SK-N-SH (cell line): ENCODE measurements around the gene OSBPL7. TPM values are rescaled to one million over a fixed set of nuclear protein-coding genes. Genes with fewer than 3 reads are reported as not detected.

Experiments
- CTCF ChIA-PET: fragments of 300-600, 350-600 bp; formaldehyde crosslinking; extraction: SDS; loops from one replicate; lab custom pipeline; 2021; lab: Yijun Ruan, JAX
- POLR2A ChIA-PET: fragments of 350-600 bp; sonication (Branson Sonifier 250); formaldehyde crosslinking; extraction: SDS; loops from one replicate; lab custom pipeline; 2020; ENCODE audit warnings: antibody characterized with exemption, inconsistent platforms; lab: Yijun Ruan, JAX
- DNase-seq: peaks from one replicate; pipeline ENCODE4 v3.0.0; 2012
- H2AFZ ChIP-seq: fragments of 200-600 bp; sonication (generic); 2 replicates; pipeline ENCODE4 v1.8.1; 2016; ENCODE audit warnings: antibody characterized with exemption, mild to moderate bottlenecking, low read depth
- H3F3A ChIP-seq: fragments of 200-600 bp; sonication (generic); replicated peaks from 2 replicates; pipeline ENCODE3; 2016; ENCODE audit warnings: antibody characterized with exemption, mild to moderate bottlenecking; ENCODE audit not compliant: insufficient read depth
- H3K27ac ChIP-seq, 2 experiments: fragments of 200-500 bp in 1 of 2; fragments of 200-600 bp in 1 of 2; sonication (Bioruptor generic) in 1 of 2; sonication (generic), shearing (Covaris generic) in 1 of 2; 2 replicates each; pipeline versions ENCODE4 v1.5.1 to v1.6.1; 2014 to 2016; ENCODE audit warnings: low read depth in 2 of 2, inconsistent platforms in 1 of 2, low read length in 1 of 2, mild to moderate bottlenecking in 1 of 2, mixed read lengths in 1 of 2
- H3K27me3 ChIP-seq: fragments of 200-600 bp; sonication (generic), shearing (Covaris generic); 2 replicates; pipeline ENCODE4 v1.6.1; 2016; ENCODE audit warnings: mixed run types; ENCODE audit not compliant: insufficient read depth
- H3K36me3 ChIP-seq, 2 experiments: fragments of 200-500 bp in 1 of 2; fragments of 200-600 bp in 1 of 2; sonication (Bioruptor generic) in 1 of 2; sonication (generic) in 1 of 2; replicated peaks in 1 of 2; 2 replicates each; pipeline versions ENCODE3 to v1.5.1; 2014 to 2016; ENCODE audit warnings: low read length in 1 of 2, mild to moderate bottlenecking in 1 of 2; ENCODE audit not compliant: insufficient read depth in 2 of 2, control insufficient read depth in 1 of 2
- H3K4me1 ChIP-seq, 2 experiments: fragments of 200-500 bp in 1 of 2; fragments of 200-600 bp in 1 of 2; sonication (Bioruptor generic) in 1 of 2; sonication (generic), shearing (Covaris generic) in 1 of 2; 2 replicates each; pipeline versions ENCODE4 v1.5.1 to v1.6.1; 2014 to 2016; ENCODE audit warnings: low read depth in 1 of 2, low read length in 1 of 2, mixed run types in 1 of 2; ENCODE audit not compliant: insufficient read depth in 2 of 2, control insufficient read depth in 1 of 2
- H3K4me2 ChIP-seq: fragments of 200-600 bp; sonication (generic), shearing (Covaris generic); 2 replicates; pipeline ENCODE4 v1.6.1; 2017; ENCODE audit warnings: mixed run types
- H3K4me3 ChIP-seq, 2 experiments: fragments of 200-500 bp in 1 of 2; fragments of 200-600 bp in 1 of 2; sonication (Bioruptor generic) in 1 of 2; sonication (generic), shearing (Covaris generic) in 1 of 2; 2 replicates each; pipeline versions ENCODE4 v1.5.1 to v1.8.1; 2014 to 2016; ENCODE audit warnings: low read depth in 2 of 2, inconsistent platforms in 1 of 2, low read length in 1 of 2, mild to moderate bottlenecking in 1 of 2, mixed read lengths in 1 of 2, moderate library complexity in 1 of 2
- H3K79me2 ChIP-seq: fragments of 200-600 bp; sonication (generic); 2 replicates; pipeline ENCODE4 v1.8.1; 2017; ENCODE audit warnings: mild to moderate bottlenecking; ENCODE audit not compliant: insufficient read depth
- H3K9ac ChIP-seq: fragments of 200-600 bp; sonication (generic); 2 replicates; pipeline ENCODE4 v1.6.1; 2017; ENCODE audit warnings: mixed run types
- H3K9me2 ChIP-seq: fragments of 200-600 bp; sonication (generic); 2 replicates; pipeline ENCODE4 v1.6.1; 2017; ENCODE audit warnings: mixed run types
- H3K9me3 ChIP-seq: fragments of 200-600 bp; sonication (generic); 2 replicates; pipeline ENCODE4 v1.6.1; 2017; ENCODE audit warnings: mixed run types, mild to moderate bottlenecking, moderate library complexity
- H4K20me1 ChIP-seq: fragments of 200-600 bp; sonication (generic); 2 replicates; pipeline ENCODE4 v1.6.1; 2017; ENCODE audit warnings: mild to moderate bottlenecking, mixed run types; ENCODE audit not compliant: insufficient read depth
- ELF1 ChIP-seq: IDR thresholded peaks from 2 replicates; pipeline ENCODE4 v1.4.0; 2012
- EP300 ChIP-seq, 2 experiments: IDR thresholded peaks; 2 replicates each; pipeline versions ENCODE4 v1.4.0 to v1.6.1; 2012; ENCODE audit warnings: borderline replicate concordance in 1 of 2, low read depth in 1 of 2, low read length in 1 of 2
- FOXJ3 ChIP-seq: sonication (generic); formaldehyde crosslinking; IDR thresholded peaks from 2 replicates; pipeline ENCODE4 v1.5.1; 2020; ENCODE audit warnings: mild to moderate bottlenecking, missing genetic modification reagents
- FOXM1 ChIP-seq: IDR thresholded peaks from 2 replicates; pipeline ENCODE4 v1.4.0; 2012; ENCODE audit warnings: low read depth, mild to moderate bottlenecking
- GABPA ChIP-seq: IDR thresholded peaks from 2 replicates; pipeline ENCODE4 v1.4.0; 2012; ENCODE audit warnings: low read depth, mild to moderate bottlenecking
- GATA2 ChIP-seq: sonication (generic); formaldehyde crosslinking; IDR thresholded peaks from 2 replicates; pipeline ENCODE4 v1.5.0; 2020; ENCODE audit warnings: mild to moderate bottlenecking, missing genetic modification reagents
- JUND ChIP-seq: IDR thresholded peaks from 2 replicates; pipeline ENCODE4 v1.4.0; 2012
- MEF2A ChIP-seq: IDR thresholded peaks from 2 replicates; pipeline ENCODE4 v1.4.0; 2012; ENCODE audit warnings: low read depth, borderline replicate concordance
- NFIC ChIP-seq: IDR thresholded peaks from 2 replicates; pipeline ENCODE4 v1.4.0; 2012; ENCODE audit warnings: borderline replicate concordance
- RAD21 ChIP-seq: IDR thresholded peaks from 2 replicates; pipeline ENCODE4 v1.6.1; 2012; ENCODE audit warnings: mild to moderate bottlenecking, low read length
- RCOR1 ChIP-seq: fragments of 150-350 bp; IDR thresholded peaks from 2 replicates; pipeline ENCODE4 v1.6.1; 2017; ENCODE audit warnings: antibody characterized with exemption, low read length
- RFX5 ChIP-seq: IDR thresholded peaks from 2 replicates; pipeline ENCODE4 v1.6.1; 2012; ENCODE audit warnings: mild to moderate bottlenecking, improper control_type of control experiment, low read length
- RXRA ChIP-seq: IDR thresholded peaks from 2 replicates; pipeline ENCODE4 v1.4.0; 2012; ENCODE audit warnings: low read depth, mild to moderate bottlenecking, borderline replicate concordance
- TAF1 ChIP-seq: IDR thresholded peaks from 2 replicates; pipeline ENCODE4 v1.6.1; 2012; ENCODE audit warnings: low read depth, mild to moderate bottlenecking, low read length, moderate library complexity, borderline replicate concordance
- TCF12 ChIP-seq: IDR thresholded peaks from 2 replicates; pipeline ENCODE4 v1.4.0; 2012
- YY1 ChIP-seq: IDR thresholded peaks from 2 replicates; pipeline ENCODE4 v1.4.0; 2012; ENCODE audit warnings: low read depth, mild to moderate bottlenecking
- WGBS: methylation state at CpG from one replicate; pipeline ENCODE4 v1.1.6; 2017; ENCODE audit warnings: low lambda C conversion rate; 5-methylcytosine and 5-hydroxymethylcytosine counted together
- polyA plus RNA-seq, 3 experiments: library from polyadenylated mRNA; depleted of rRNA; stranded (reverse); fragments of >200 nt; gene quantifications; 2 replicates each; pipeline ENCODE4 v1.2.3, GENCODE V29; 2012
- TF ChIP-seq, protein P1 (sequence below): IDR thresholded peaks from 2 replicates; pipeline ENCODE4 v1.4.0; 2012; ENCODE audit warnings: low read depth
- TF ChIP-seq, protein P2 (sequence below): IDR thresholded peaks from 2 replicates; pipeline ENCODE4; 2012
- TF ChIP-seq, protein P3 (sequence below): IDR thresholded peaks from 2 replicates; pipeline ENCODE4 v1.4.0; 2012; ENCODE audit warnings: low read depth, borderline replicate concordance
- TF ChIP-seq, protein P4 (sequence below): fragments of 150-350 bp; IDR thresholded peaks from 2 replicates; pipeline ENCODE4 v1.6.1; 2016; ENCODE audit warnings: mild to moderate bottlenecking, low read depth, low read length
- TF ChIP-seq, protein P5 (sequence below): IDR thresholded peaks from 2 replicates; pipeline ENCODE4 v1.4.0; 2012; ENCODE audit warnings: low read depth, borderline replicate concordance

Gene OSBPL7
- polyA plus RNA-seq, 1 of the 3 experiments (the other 2 are of a cell fraction), result 23.7 TPM

DNA sequence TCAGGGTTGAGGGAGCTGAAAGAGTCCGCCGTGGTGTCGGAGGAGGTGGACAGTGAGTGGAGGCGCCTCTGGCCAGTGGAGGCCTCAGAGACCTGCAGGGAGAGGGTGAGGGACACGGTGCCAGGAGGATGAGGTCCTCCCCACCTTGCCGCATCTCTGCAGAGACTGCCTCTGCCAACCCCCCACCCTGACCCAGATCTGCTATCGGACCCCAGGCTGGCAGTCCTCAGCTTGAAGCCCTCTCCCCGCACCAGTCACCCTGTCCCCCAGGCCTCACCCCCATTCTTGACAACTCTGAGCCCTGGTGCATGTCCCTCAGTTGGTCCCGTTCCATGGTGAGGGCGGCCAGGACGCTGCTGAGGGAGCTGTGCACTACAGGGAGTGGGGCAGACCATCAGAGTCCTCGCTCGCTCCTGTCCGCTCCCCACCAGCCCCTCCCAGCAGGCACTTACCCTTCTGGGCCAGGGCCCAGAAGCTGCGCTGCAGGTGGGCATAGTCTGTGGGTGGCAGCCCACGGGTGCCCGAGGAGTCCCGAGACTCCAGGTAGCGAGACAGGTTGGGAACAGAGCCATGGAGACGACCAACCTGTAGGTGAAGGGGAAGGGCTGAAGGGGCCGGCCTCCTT is 5.4 kb downstream of the OSBPL7 start:
- H3K9me2 ChIP-seq, result no peaks in the 10 kb centered on the region
- H4K20me1 ChIP-seq, result no peaks in the 10 kb centered on the region
- DNase-seq, result no peak
- ChIA-PET POLR2A (no interaction called here), CTCF (interaction anchor here (0.8 to 1.5 kb wide), 3 partner anchors 28 to 152 kb away, joined by 3 to 6 read pairs (median 3); no protein-coding TSS in a partner anchor)
- no peak overlapping the region for H2AFZ ChIP-seq
- peaks cover 10% of the 10 kb centered on the region; the same call in 1 of the 2 replicates for H3K79me2 ChIP-seq
- no peak overlapping the region for H3K27ac ChIP-seq
- no peak overlapping the region for H3K4me2 ChIP-seq
- WGBS, result 92% methylated on average over 19 of the region's 21 CpGs
- peaks cover 4 to 69% of the 10 kb centered on the region in 2 experiments for H3K36me3 ChIP-seq
- no peaks in the 10 kb centered on the region for H3K27me3 ChIP-seq
- peaks cover 4 to 14% of the 10 kb centered on the region in 2 experiments; a peak in 1 of 4 replicates for H3K4me1 ChIP-seq
- no peak for TF ChIP-seq GATA2 (CRISPR knock-in tag)
- TF ChIP-seq TCF12, result no peak
- TF ChIP-seq ELF1, result no peak
- no peak for TF ChIP-seq RAD21
- no peak overlapping the region for H3K9ac ChIP-seq
- H3F3A ChIP-seq, result peaks cover 5% of the 10 kb centered on the region
- no peaks in the 10 kb centered on the region for H3K9me3 ChIP-seq
- no peak overlapping the region for H3K4me3 ChIP-seq

DNA sequence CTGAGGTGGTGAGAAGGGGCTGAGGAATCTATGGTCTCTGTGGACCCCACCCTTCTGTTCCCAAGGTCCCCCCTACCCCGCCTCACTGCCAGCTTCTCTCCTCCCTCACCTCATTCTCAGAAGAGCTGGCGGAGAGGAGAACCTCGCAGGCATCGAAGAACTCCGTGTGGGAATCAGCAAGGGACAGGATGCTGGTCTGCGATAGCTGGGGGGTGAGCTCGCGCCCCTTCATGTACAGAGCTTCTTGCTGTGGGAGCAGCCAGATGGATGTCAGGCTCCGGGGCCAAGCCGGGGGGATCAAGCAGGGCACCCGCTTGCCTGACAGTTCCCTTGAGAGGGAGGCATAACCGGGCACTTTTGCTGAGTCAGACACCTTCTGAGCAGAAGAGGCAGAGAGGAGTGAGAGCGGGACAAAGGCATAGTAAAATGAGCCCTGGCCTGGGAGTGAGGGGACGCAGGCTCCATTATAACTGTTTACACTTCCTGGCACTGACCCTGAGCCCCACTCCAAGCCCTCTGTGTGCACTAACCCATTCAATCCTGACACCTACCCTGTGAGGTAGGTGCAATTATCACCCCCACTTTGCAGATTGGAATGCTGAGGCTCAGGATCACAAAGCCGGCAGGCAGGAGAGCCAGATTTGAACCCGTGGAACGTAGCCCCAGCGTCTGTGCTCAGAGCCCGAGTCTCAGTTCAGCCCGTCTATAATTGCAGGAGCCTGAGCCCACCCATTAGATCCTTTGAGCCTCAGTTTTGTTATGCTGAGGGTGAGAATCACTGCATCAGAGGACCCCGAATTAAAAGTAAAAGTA is 6.3 kb downstream of the OSBPL7 start:
- no peak overlapping the region for H2AFZ ChIP-seq
- H3K4me2 ChIP-seq, result no peak overlapping the region
- H4K20me1 ChIP-seq, result 0 out of 2 replicates have a peak, but pooled peaks cover 6% of the 10 kb centered on the region
- H3K9me3 ChIP-seq, result no peaks in the 10 kb centered on the region
- peaks cover under 1% of the 10 kb centered on the region; the same call in 1 of the 2 replicates for H3K79me2 ChIP-seq
- H3K4me1 ChIP-seq, result peaks cover 0 to 5% of the 10 kb centered on the region in 2 experiments; a peak in 1 of 4 replicates
- no peaks in the 10 kb centered on the region for H3K27me3 ChIP-seq
- TF ChIP-seq FOXJ3 (CRISPR knock-in tag) (no peak), NFIC (no peak), EP300 (IDR thresholded peaks at IDR 0.05; ENCODE audit: borderline replicate concordance in 1 of 2, low read depth in 1 of 2, low read length in 1 of 2) (no peak), GATA2 (CRISPR knock-in tag) (no peak), RCOR1 (no peak), YY1 (no peak), GABPA (no peak), FOXM1 (no peak), MEF2A (no peak), TAF1 (no peak), RXRA (no peak), RFX5 (no peak), JUND (no peak), RAD21 (no peak)
- TF ChIP-seq, protein P1, sequence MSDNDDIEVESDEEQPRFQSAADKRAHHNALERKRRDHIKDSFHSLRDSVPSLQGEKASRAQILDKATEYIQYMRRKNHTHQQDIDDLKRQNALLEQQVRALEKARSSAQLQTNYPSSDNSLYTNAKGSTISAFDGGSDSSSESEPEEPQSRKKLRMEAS, result no peak
- TF ChIP-seq, protein P2, sequence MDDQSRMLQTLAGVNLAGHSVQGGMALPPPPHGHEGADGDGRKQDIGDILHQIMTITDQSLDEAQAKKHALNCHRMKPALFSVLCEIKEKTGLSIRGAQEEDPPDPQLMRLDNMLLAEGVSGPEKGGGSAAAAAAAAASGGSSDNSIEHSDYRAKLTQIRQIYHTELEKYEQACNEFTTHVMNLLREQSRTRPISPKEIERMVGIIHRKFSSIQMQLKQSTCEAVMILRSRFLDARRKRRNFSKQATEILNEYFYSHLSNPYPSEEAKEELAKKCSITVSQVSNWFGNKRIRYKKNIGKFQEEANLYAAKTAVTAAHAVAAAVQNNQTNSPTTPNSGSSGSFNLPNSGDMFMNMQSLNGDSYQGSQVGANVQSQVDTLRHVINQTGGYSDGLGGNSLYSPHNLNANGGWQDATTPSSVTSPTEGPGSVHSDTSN, result no peak
- TF ChIP-seq, protein P3, sequence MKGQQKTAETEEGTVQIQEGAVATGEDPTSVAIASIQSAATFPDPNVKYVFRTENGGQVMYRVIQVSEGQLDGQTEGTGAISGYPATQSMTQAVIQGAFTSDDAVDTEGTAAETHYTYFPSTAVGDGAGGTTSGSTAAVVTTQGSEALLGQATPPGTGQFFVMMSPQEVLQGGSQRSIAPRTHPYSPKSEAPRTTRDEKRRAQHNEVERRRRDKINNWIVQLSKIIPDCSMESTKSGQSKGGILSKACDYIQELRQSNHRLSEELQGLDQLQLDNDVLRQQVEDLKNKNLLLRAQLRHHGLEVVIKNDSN, result no peak
- TF ChIP-seq, protein P4, sequence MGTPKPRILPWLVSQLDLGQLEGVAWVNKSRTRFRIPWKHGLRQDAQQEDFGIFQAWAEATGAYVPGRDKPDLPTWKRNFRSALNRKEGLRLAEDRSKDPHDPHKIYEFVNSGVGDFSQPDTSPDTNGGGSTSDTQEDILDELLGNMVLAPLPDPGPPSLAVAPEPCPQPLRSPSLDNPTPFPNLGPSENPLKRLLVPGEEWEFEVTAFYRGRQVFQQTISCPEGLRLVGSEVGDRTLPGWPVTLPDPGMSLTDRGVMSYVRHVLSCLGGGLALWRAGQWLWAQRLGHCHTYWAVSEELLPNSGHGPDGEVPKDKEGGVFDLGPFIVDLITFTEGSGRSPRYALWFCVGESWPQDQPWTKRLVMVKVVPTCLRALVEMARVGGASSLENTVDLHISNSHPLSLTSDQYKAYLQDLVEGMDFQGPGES, result no peak
- TF ChIP-seq, protein P5, sequence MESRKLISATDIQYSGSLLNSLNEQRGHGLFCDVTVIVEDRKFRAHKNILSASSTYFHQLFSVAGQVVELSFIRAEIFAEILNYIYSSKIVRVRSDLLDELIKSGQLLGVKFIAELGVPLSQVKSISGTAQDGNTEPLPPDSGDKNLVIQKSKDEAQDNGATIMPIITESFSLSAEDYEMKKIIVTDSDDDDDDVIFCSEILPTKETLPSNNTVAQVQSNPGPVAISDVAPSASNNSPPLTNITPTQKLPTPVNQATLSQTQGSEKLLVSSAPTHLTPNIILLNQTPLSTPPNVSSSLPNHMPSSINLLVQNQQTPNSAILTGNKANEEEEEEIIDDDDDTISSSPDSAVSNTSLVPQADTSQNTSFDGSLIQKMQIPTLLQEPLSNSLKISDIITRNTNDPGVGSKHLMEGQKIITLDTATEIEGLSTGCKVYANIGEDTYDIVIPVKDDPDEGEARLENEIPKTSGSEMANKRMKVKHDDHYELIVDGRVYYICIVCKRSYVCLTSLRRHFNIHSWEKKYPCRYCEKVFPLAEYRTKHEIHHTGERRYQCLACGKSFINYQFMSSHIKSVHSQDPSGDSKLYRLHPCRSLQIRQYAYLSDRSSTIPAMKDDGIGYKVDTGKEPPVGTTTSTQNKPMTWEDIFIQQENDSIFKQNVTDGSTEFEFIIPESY, result no peak
- H3K27ac ChIP-seq, result no peak overlapping the region
- H3K9me2 ChIP-seq, result no peaks in the 10 kb centered on the region
- no peak overlapping the region for H3K4me3 ChIP-seq
- ChIA-PET CTCF (interaction anchor here (1.4 to 1.7 kb wide), 4 partner anchors 13 to 117 kb away, joined by 5 to 12 read pairs (median 6); partner anchors contain the start of gene SCRN2), POLR2A (interaction anchor here (1.1 kb wide), 1 partner anchor 16 kb away, joined by 3 read pairs; the partner anchor contains the start of genes LRRC46 and MRPL10)
- peaks cover 5% of the 10 kb centered on the region for H3F3A ChIP-seq
- 89% methylated on average over 16 of the region's 21 CpGs for WGBS
- peaks cover 4 to 69% of the 10 kb centered on the region in 2 experiments for H3K36me3 ChIP-seq
- no peak overlapping the region for H3K9ac ChIP-seq
- no peak for DNase-seq
